RWPE2 (cell line): Measurements from ENCODE around the gene GARIN5A.

Source experiments
- ATAC-seq: fragments of 200-7000 bp; cut with Tn5 transposase; 3 replicates; pipeline ENCODE4 v1.9.1; 2021; ENCODE audit warnings: low read depth
- DNase-seq: peaks from one replicate; pipeline ENCODE4 v3.0.0-alpha.2; 2020; ENCODE audit warnings: low spot score
- H3K27ac ChIP-seq: fragments of 450-650 bp; 2 replicates; pipeline ENCODE4 v1.5.1; 2017; ENCODE audit warnings: mild to moderate bottlenecking; ENCODE audit not compliant: poor library complexity, severe bottlenecking
- H3K27me3 ChIP-seq: fragments of 250-450 bp; sonication (Bioruptor Pico); 2 replicates; pipeline ENCODE4 v1.5.1; 2021; ENCODE audit warnings: mild to moderate bottlenecking, moderate library complexity; ENCODE audit not compliant: insufficient read depth, poor library complexity, severe bottlenecking
- H3K36me3 ChIP-seq: fragments of 250-450 bp; sonication (Bioruptor Pico); 2 replicates; pipeline ENCODE4 v1.5.1; 2020; ENCODE audit warnings: low read depth, mild to moderate bottlenecking, moderate library complexity
- H3K4me1 ChIP-seq: fragments of 250-450 bp; sonication (Bioruptor Pico); 2 replicates; pipeline ENCODE4 v1.5.1; 2021; ENCODE audit warnings: mild to moderate bottlenecking, moderate library complexity; ENCODE audit not compliant: insufficient read depth, poor library complexity, severe bottlenecking
- H3K4me3 ChIP-seq: fragments of 250-450 bp; sonication (Bioruptor Pico); 2 replicates; pipeline ENCODE4 v1.5.1; 2021; ENCODE audit warnings: mild to moderate bottlenecking, moderate library complexity; ENCODE audit not compliant: severe bottlenecking
- H3K9me3 ChIP-seq: fragments of 250-450 bp; sonication (Bioruptor Pico); 2 replicates; pipeline ENCODE4 v1.5.1; 2021; ENCODE audit warnings: mild to moderate bottlenecking, moderate library complexity; ENCODE audit not compliant: severe bottlenecking
- TF ChIP-seq, protein P1 (sequence below): fragments of 450-650 bp; IDR thresholded peaks from one replicate; pipeline ENCODE4 v1.5.1; 2017; ENCODE audit warnings: mild to moderate bottlenecking, moderate library complexity; ENCODE audit not compliant: poor library complexity, severe bottlenecking

Gene GARIN5A

DNA sequence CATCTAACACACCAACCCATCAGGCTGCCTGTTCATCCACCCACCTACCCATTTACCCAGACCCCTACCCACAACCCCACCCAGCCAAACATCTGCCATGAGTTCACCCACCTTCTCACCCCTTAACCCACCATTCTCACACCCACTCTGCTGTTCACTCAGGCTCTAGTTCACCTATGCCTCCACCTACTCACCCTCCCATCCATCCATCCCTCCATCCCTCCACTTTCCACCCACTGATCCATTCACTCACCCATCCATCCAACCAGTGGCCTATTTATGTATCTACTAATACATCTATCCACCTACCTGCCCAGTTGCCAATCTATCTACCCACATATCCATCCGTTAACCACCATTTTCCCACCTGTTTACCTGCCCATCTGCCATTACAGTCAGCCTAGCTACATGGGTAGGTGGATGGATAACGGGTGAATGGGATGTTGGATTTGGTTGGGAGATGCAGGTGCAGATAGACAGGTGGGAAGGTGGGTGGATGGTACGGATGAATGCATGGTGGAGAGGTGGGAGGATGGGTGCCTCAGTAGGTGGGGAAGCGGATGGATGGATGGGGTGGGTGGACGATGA is 38.7 kb downstream of the GARIN5A start:
- no peak overlapping the region for H3K4me3 ChIP-seq
- no peak for DNase-seq
- no peaks in the 10 kb centered on the region for H3K9me3 ChIP-seq
- H3K4me1 ChIP-seq, result no peaks in the 10 kb centered on the region
- no peak overlapping the region for H3K27ac ChIP-seq
- H3K36me3 ChIP-seq, result no peaks in the 10 kb centered on the region
- ATAC-seq, result no peak
- TF ChIP-seq, protein P1, sequence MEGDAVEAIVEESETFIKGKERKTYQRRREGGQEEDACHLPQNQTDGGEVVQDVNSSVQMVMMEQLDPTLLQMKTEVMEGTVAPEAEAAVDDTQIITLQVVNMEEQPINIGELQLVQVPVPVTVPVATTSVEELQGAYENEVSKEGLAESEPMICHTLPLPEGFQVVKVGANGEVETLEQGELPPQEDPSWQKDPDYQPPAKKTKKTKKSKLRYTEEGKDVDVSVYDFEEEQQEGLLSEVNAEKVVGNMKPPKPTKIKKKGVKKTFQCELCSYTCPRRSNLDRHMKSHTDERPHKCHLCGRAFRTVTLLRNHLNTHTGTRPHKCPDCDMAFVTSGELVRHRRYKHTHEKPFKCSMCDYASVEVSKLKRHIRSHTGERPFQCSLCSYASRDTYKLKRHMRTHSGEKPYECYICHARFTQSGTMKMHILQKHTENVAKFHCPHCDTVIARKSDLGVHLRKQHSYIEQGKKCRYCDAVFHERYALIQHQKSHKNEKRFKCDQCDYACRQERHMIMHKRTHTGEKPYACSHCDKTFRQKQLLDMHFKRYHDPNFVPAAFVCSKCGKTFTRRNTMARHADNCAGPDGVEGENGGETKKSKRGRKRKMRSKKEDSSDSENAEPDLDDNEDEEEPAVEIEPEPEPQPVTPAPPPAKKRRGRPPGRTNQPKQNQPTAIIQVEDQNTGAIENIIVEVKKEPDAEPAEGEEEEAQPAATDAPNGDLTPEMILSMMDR, result no peak
- H3K27me3 ChIP-seq, result peaks cover 1% of the 10 kb centered on the region

DNA sequence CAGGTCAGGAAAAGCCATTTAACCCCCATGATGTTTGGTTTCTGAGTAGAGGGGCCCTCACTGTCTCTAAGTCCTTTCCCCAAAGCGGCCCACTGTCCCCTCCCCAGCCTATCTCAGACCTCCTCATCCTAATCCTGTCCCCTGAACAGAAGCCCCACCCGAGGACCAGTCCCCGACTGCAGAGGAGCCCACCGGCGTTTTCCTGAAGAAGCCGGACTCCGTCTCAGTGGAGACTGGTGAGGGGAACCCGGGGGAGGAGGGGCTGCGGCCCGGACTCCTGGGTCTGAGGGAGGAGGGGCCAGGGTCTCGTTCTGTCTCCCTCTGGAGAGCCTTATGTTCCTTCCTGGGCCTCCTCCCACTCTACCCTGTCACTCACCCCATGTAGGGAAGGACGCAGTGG is 41.0 kb downstream of the GARIN5A start:
- no peak for DNase-seq
- Histone ChIP-seq H3K27ac (no peak overlapping the region), H3K27me3 (peaks cover 9% of the 10 kb centered on the region), H3K36me3 (no peaks in the 10 kb centered on the region), H3K4me3 (no peak overlapping the region), H3K9me3 (no peaks in the 10 kb centered on the region), H3K4me1 (no peaks in the 10 kb centered on the region)
- no peak for ATAC-seq
- TF ChIP-seq, protein P1, result no peak

DNA sequence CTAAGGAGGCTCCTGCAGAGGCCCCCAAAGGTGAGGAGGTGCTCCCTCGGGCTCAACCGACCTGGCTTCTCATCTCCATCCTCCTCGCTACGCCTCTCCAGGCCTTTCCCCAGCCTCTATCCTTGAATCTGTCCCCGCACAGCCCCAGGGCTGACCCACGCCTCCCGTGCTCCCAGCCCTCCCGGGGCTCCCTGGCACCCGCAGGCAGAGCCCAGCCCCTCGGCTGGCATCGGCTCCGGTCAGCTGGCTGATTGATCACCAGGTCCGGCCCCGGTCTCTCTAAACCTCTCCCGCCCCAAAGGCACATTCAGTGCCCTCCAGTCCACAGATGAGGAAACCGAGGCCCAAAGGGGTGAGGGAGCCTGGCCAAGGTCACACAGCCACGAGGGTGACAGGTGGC is 41.4 kb downstream of the GARIN5A start:
- Histone ChIP-seq H3K9me3 (no peaks in the 10 kb centered on the region), H3K27ac (no peak overlapping the region), H3K4me3 (no peak overlapping the region), H3K36me3 (no peaks in the 10 kb centered on the region), H3K4me1 (no peaks in the 10 kb centered on the region), H3K27me3 (peaks cover 9% of the 10 kb centered on the region)
- DNase-seq, result no peak
- ATAC-seq, result no peak
- TF ChIP-seq, protein P1, result no peak

DNA sequence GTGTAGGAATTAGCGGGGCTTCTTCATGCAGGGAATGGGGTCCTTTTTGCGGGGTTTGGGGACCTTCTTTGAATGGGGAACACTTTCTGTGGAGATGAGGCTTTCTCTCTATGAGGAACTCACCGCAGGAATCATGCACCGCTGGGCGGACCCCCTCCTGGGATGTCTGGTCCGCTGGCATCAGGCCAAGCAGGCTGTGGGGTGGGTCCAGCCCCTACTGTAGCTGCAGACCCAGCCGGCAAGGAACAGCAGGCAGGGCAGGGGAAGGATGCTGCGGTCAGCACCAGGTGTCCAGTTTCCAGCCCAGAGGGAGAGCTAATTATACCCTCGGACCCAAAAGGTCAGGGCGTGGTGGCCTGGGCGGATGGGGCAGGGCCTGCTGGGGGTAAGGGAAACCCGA is 42.1 kb downstream of the GARIN5A start:
- TF ChIP-seq, protein P1, result no peak
- Histone ChIP-seq H3K4me3 (no peak overlapping the region), H3K36me3 (no peaks in the 10 kb centered on the region), H3K4me1 (no peaks in the 10 kb centered on the region), H3K27ac (no peak overlapping the region), H3K27me3 (peaks cover 9% of the 10 kb centered on the region), H3K9me3 (no peaks in the 10 kb centered on the region)
- ATAC-seq (no peak), DNase-seq (no peak)
